AG04450 (cell line): ENCODE measurements around the gene PLEKHG3. TPM values are rescaled to one million over a fixed set of nuclear protein-coding genes. Genes with fewer than 3 reads are reported as not detected.
A peak's percentile ranks its signal among the peaks of the same experiment; 100 is the strongest.

Experiments used
- CTCF ChIA-PET: fragments of 300-600, 350-600 bp; formaldehyde crosslinking; extraction: SDS; loops from one replicate; lab custom pipeline; 2022; ENCODE audit warnings: antibody characterized with exemption, inconsistent platforms; lab: Charles Lee
- POLR2A ChIA-PET: fragments of 350-600 bp; formaldehyde crosslinking; extraction: SDS; loops from one replicate; lab custom pipeline; 2021; ENCODE audit warnings: antibody characterized with exemption, inconsistent platforms; lab: Yijun Ruan, JAX
- DNase-seq: peaks from one replicate; pipeline ENCODE4 v3.0.0-alpha.2; 2011; ENCODE audit warnings: low read depth, low spot score
- H3K27ac ChIP-seq: one replicate; pipeline ENCODE4 v1.5.1; 2012; ENCODE audit warnings: low read depth, low read length, control low read depth
- H3K27me3 ChIP-seq: one replicate; pipeline ENCODE4 v1.6.0; 2012; ENCODE audit warnings: low read length; ENCODE audit not compliant: control insufficient read depth, insufficient read depth
- H3K4me3 ChIP-seq: 2 replicates; pipeline ENCODE4 v1.5.1; 2011; ENCODE audit warnings: mild to moderate bottlenecking, low read depth, low read length, control low read depth
- H3K9me3 ChIP-seq: 2 replicates; pipeline ENCODE4 v1.5.1; 2012; ENCODE audit warnings: low read length; ENCODE audit not compliant: control insufficient read depth, insufficient read depth
- polyA plus RNA-seq: library from polyadenylated mRNA; depleted of rRNA; stranded (reverse); fragments of >200 nt; gene quantifications from 2 replicates; pipeline ENCODE4 v1.2.3, GENCODE V29; 2011
- TF ChIP-seq, protein P1 (sequence below): IDR thresholded peaks from 2 replicates; pipeline ENCODE4 v1.5.1; 2011; ENCODE audit warnings: low read depth, low read length, control low read depth, inconsistent platforms

Gene PLEKHG3
- polyA plus RNA-seq, 1 experiment = 6.6 TPM

DNA sequence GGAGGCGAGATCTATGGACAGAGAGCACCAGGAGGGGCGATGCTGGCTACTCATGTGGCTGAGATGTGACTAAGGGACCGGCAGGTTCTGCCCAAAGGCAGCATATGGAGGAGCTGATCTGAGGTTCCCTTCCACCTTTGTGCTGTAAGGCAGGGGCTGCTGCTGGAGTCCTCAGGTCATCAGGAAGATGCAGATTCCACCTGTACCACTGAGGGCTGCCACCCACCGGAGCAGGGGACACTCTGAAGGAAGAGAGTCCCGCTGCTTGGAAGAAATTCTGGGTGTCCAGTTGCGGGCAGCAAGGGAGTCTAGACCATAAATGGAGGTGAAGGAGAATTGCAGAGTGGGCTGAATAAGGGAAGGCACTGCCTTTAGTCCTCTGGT lies 55.3 kb downstream of the PLEKHG3 start:
- no peak for DNase-seq
- CTCF ChIA-PET = interaction anchor here (0.6 to 1.7 kb wide), 9 partner anchors 9 to 132 kb away, joined by 3 to 6 read pairs (median 3); no protein-coding TSS in a partner anchor
- peak overlapping the region; percentile 85 for H3K27ac ChIP-seq
- no peaks in the 10 kb centered on the region for H3K9me3 ChIP-seq
- TF ChIP-seq, protein P1, sequence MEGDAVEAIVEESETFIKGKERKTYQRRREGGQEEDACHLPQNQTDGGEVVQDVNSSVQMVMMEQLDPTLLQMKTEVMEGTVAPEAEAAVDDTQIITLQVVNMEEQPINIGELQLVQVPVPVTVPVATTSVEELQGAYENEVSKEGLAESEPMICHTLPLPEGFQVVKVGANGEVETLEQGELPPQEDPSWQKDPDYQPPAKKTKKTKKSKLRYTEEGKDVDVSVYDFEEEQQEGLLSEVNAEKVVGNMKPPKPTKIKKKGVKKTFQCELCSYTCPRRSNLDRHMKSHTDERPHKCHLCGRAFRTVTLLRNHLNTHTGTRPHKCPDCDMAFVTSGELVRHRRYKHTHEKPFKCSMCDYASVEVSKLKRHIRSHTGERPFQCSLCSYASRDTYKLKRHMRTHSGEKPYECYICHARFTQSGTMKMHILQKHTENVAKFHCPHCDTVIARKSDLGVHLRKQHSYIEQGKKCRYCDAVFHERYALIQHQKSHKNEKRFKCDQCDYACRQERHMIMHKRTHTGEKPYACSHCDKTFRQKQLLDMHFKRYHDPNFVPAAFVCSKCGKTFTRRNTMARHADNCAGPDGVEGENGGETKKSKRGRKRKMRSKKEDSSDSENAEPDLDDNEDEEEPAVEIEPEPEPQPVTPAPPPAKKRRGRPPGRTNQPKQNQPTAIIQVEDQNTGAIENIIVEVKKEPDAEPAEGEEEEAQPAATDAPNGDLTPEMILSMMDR = no peak
- peaks cover 2% of the 10 kb centered on the region for H3K27me3 ChIP-seq
- POLR2A ChIA-PET = interaction anchor here (0.9 to 1.3 kb wide), 2 partner anchors 52 to 78 kb away, joined by 3 read pairs; no protein-coding TSS in a partner anchor
- no peak overlapping the region for H3K4me3 ChIP-seq

DNA sequence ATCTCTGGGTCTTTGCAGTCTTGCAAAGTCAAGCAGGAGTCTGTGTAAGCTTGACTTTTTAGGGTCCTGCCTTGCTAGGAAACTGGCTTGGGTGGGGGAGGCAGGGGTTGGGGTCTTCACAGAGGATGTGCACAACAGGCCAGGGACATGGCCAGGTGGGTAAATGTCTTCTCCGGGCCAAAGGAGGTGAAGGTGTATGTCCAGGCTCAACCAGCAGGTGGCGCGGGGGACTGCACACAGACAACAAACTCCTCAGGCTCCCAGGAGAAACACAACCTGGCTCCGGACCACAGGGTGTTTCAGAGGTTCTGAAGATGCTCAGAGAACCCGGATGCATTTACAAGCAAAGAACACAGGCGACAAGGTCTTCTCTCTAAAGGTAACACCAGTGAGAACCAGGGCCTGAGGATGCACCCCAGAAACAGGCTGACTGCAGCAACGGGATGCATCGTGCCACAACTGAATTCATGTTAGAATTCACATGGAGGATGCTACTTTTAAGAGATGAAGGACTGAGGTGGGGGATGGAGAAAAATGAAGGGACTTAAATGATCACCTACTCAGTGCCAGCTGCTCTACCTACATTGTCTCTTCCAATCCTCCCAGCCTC lies 56.0 kb downstream of the PLEKHG3 start:
- TF ChIP-seq, protein P1 = peak; percentile 70
- CTCF ChIA-PET = interaction anchor here (0.6 to 2.2 kb wide), 13 partner anchors 8 to 132 kb away, joined by 3 to 20 read pairs (median 3); no protein-coding TSS in a partner anchor
- no peak overlapping the region for H3K27ac ChIP-seq
- H3K9me3 ChIP-seq = no peaks in the 10 kb centered on the region
- no peak for DNase-seq
- peaks cover 2% of the 10 kb centered on the region for H3K27me3 ChIP-seq
- H3K4me3 ChIP-seq = no peak overlapping the region
- POLR2A ChIA-PET = interaction anchor here (1.3 kb wide), 1 partner anchor 78 kb away, joined by 3 read pairs; no protein-coding TSS in a partner anchor

DNA sequence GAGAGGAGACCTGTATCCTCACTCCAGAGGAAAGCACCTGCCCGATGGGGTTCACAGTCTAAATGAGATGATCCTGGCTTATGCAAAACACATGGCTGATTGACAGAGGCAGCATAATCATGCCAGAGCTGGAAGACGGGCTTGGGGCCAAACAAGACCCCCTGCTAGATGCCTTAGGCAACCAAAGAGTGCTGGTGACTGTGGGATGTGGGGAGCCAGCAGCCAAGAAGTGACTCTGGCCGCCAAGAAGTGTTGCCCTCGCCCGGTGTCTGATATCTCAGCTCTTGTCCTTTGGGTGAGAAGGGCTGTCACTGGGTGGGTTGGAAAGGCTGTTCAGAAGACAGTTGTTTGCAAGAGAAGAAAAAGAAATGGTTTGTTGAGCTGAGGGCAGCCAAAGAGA lies 56.7 kb downstream of the PLEKHG3 start:
- Histone ChIP-seq H3K9me3 (no peaks in the 10 kb centered on the region), H3K4me3 (no peak overlapping the region), H3K27ac (no peak overlapping the region), H3K27me3 (peaks cover 2% of the 10 kb centered on the region)
- DNase-seq = no peak
- ChIA-PET POLR2A (no interaction called here), CTCF (interaction anchor here (1.0 to 2.2 kb wide), 3 partner anchors 11 to 130 kb away, joined by 3 to 20 read pairs (median 3); no protein-coding TSS in a partner anchor)
- TF ChIP-seq, protein P1 = no peak

DNA sequence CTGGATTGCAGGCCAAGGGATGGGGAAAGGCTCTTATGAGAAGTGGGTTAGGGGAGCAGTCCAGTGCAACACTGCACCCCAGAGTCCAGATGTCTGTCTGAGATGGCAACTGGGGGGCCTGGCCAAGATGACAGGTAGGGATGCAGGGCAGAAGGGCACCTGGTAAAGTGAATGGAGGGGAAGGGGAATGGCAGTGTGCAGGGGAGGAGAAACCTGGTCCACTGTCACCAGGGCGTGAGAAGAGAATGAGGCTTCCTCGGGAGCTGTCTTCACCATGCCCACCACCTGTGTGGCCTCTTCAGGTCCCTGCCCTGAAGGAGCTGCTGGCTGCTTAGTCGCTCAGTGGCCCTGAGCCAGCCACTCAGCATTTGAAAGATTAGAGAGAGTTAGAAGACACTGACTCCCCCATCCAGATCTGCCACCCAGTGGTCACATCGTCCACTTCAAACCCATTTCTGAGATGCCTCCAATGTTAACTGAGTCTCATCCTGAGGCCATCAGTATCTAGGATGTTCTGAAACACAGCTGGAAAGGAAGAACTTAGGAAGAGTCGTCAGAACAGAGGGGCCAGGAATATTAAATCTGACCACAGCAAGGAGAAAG lies 57.3 kb downstream of the PLEKHG3 start:
- no peaks in the 10 kb centered on the region for H3K9me3 ChIP-seq
- ChIA-PET CTCF (interaction anchor here (0.9 to 2.2 kb wide), 7 partner anchors 34 to 218 kb away, joined by 3 to 20 read pairs (median 4); no protein-coding TSS in a partner anchor), POLR2A (interaction anchor here (0.6 to 1.4 kb wide), 6 partner anchors 58 to 257 kb away, joined by 3 to 6 read pairs (median 4); partner anchors contain the start of genes PLEKHG3 and ZBTB1)
- H3K27me3 ChIP-seq = peaks cover 2% of the 10 kb centered on the region
- TF ChIP-seq, protein P1 = peak; percentile 15
- no peak overlapping the region for H3K4me3 ChIP-seq
- no peak for DNase-seq
- peak overlapping the region; percentile 82 for H3K27ac ChIP-seq
